ENCODE measurements around the gene TJP2. TPM values are rescaled to one million over a fixed set of nuclear protein-coding genes. Genes with fewer than 3 reads are reported as not detected.
A peak's percentile ranks its signal among the peaks of the same experiment; 100 is the strongest.

TJP2 gene
- total and polyA plus RNA-seq, 2 of the 4 experiments (the other 2 are of a cell fraction), result 38.3 to 49.3 TPM

DNA sequence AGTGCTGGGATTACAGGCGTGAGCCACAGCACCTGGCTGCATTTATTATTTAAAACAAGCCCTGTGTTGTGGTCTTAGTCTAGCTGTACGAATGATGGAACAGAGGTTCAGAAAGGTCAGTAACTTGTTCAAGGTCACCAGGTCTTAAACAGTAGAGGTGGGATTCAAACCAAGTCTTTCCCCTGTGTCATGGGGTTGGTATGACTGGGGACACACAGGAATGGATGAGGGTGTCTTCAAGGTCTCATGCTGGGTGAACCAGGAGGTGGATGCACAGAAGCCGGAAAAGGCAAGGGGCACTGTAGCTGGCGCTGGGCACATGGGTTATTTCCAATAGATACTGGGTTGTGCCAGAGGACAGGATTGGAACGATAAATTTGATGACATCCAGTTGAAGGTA is 32.2 kb upstream of the TJP2 start:
- Histone ChIP-seq H2BK5ac (ENCODE audit: low read depth, low read length, poor library complexity, severe bottlenecking) (no peak overlapping the region), H2AFZ (replicated peaks; ENCODE audit: low read length, poor library complexity) (no peak overlapping the region), H3K23ac (ENCODE audit: low read depth, low read length) (peak overlapping the region; percentile 4; the same call in 1 of the 2 replicates), H3K9me1 (ENCODE audit: insufficient read depth, low read length) (peaks cover 2% of the 10 kb centered on the region; the same call in 1 of the 2 replicates), H3K9ac (ENCODE audit: low read depth, low read length) (no peak overlapping the region), H4K91ac (ENCODE audit: insufficient read depth, low read depth, low read length) (no peak overlapping the region), H3K27me3 (ENCODE audit: control insufficient read depth, insufficient read depth, low read length) (no peaks in the 10 kb centered on the region), H2BK20ac (ENCODE audit: low read depth, low read length) (no peak overlapping the region), H3K4ac (ENCODE audit: low read depth, low read length) (no peak overlapping the region), H3K27ac (ENCODE audit: insufficient read depth, low read length) (no peak overlapping the region), H3K14ac (replicated peaks; ENCODE audit: low read depth, low read length) (no peak overlapping the region), H3K4me3 (ENCODE audit: insufficient read depth, low read depth, low read length) (no peak overlapping the region), H3K9me3 (ENCODE audit: control insufficient read depth, insufficient read depth, low read length) (no peaks in the 10 kb centered on the region), H2AK9ac (replicated peaks; ENCODE audit: low read depth, low read length, poor library complexity) (no peak overlapping the region), H3K4me1 (ENCODE audit: control insufficient read depth, insufficient read depth, low read length) (no peaks in the 10 kb centered on the region), H2BK15ac (ENCODE audit: low read depth, low read length) (no peak overlapping the region), H3K18ac (ENCODE audit: low read depth, low read length) (no peak overlapping the region), H4K8ac (ENCODE audit: low read depth in 2 of 2, low read length in 2 of 2) (no peak overlapping the region), H3K36me3 (ENCODE audit: control insufficient read depth, insufficient read depth, low read length) (no peaks in the 10 kb centered on the region), H3K56ac (ENCODE audit: extremely low read depth, insufficient read depth, low read length) (no peak overlapping the region), H4K20me1 (ENCODE audit: insufficient read depth, low read length) (0 out of 2 replicates have a peak, but pooled peaks cover 1% of the 10 kb centered on the region), H4K5ac (ENCODE audit: low read depth, low read length) (no peak overlapping the region), H3K4me2 (ENCODE audit: low read depth, low read length) (no peak overlapping the region), H2AK5ac (ENCODE audit: low read depth, low read length) (no peak overlapping the region), H3K79me1 (ENCODE audit: low read depth in 1 of 2, low read length in 2 of 2) (peaks cover 0 to 26% of the 10 kb centered on the region in 2 experiments; a peak in 3 of 4 replicates), H2BK120ac (ENCODE audit: low read depth, low read length) (no peak overlapping the region)
- BruUV-seq (replicated peaks), result no TSS peak
- ATAC-seq (ENCODE audit: low read depth), result no peak
- 100% methylated on average over 1 of the region's 5 CpGs; no CpG with 5 or more reads in 1 of the 2 experiments for WGBS, 2 experiments (ENCODE audit: extremely low coverage in 2 of 2, insufficient read length in 1 of 2)
- no peak for DNase-seq
- ChIA-PET CTCF (interaction anchor here (1.5 kb wide), 1 partner anchor 98 kb away, joined by 3 read pairs; no protein-coding TSS in a partner anchor), POLR2A (ENCODE audit: unreplicated experiment) (no interaction called here)
- intact Hi-C loops (cut with micrococcal nuclease) (no loop called here), dilution Hi-C loops (cut with HindIII; ENCODE audit: low sequenced_read_pairs, unreplicated experiment) (no loop called here), in situ Hi-C loops (cut with MboI; ENCODE audit: low sequenced_read_pairs) (no loop called here)
- TF ChIP-seq RFX5 (IDR thresholded peaks at IDR 0.05; ENCODE audit: low read depth, low read length) (no peak), BHLHE40 (IDR thresholded peaks at IDR 0.05; ENCODE audit: low read depth, low read length) (no peak), CHD1 (IDR thresholded peaks at IDR 0.05; ENCODE audit: low read depth, low read length) (no peak), NFE2L2 (IDR thresholded peaks at IDR 0.05; ENCODE audit: low read depth, low read length) (no peak), FOS (IDR thresholded peaks at IDR 0.05; ENCODE audit: low read depth, low read length) (no peak), CEBPB (IDR thresholded peaks at IDR 0.05; ENCODE audit: low read depth, low read length) (no peak), USF2 (IDR thresholded peaks at IDR 0.05; ENCODE audit: low read depth, low read length) (no peak), SMC3 (IDR thresholded peaks at IDR 0.05; ENCODE audit: low read depth, low read length) (no peak)
- TF ChIP-seq, protein P1, sequence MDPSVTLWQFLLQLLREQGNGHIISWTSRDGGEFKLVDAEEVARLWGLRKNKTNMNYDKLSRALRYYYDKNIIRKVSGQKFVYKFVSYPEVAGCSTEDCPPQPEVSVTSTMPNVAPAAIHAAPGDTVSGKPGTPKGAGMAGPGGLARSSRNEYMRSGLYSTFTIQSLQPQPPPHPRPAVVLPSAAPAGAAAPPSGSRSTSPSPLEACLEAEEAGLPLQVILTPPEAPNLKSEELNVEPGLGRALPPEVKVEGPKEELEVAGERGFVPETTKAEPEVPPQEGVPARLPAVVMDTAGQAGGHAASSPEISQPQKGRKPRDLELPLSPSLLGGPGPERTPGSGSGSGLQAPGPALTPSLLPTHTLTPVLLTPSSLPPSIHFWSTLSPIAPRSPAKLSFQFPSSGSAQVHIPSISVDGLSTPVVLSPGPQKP (IDR thresholded peaks at IDR 0.05; ENCODE audit: borderline replicate concordance, low read depth, low read length), result no peak
